HL-60 (cell line): ENCODE results near the gene MACO1.

Experiments used
- DNase-seq, 2 experiments: peaks; one replicate each; pipeline ENCODE4 v3.0.0-alpha.2; 2010 to 2020; ENCODE audit warnings: low read depth in 1 of 2, low spot score in 1 of 2
- H3K27ac ChIP-seq: fragments of 250-450 bp; sonication (Bioruptor Pico); replicated peaks from 2 replicates; pipeline ENCODE4 v1.5.1; 2020; ENCODE audit warnings: mild to moderate bottlenecking, moderate library complexity
- H3K27me3 ChIP-seq: fragments of 250-450 bp; sonication (Bioruptor Pico); 2 replicates; pipeline ENCODE4 v1.5.1; 2021; ENCODE audit warnings: mild to moderate bottlenecking, moderate library complexity; ENCODE audit not compliant: insufficient read depth, poor library complexity, severe bottlenecking
- H3K4me3 ChIP-seq: replicated peaks from 2 replicates; pipeline ENCODE4 v1.5.1; 2011; ENCODE audit warnings: mild to moderate bottlenecking, control low read depth, low read length; ENCODE audit not compliant: insufficient read depth
- CTCF ChIP-seq: IDR thresholded peaks from one replicate; pipeline ENCODE4 v1.5.1; 2011; ENCODE audit warnings: low read length, control low read depth, inconsistent platforms; ENCODE audit not compliant: insufficient read depth
- GABPA ChIP-seq: IDR thresholded peaks from 2 replicates; pipeline ENCODE4 v1.6.1; 2012; ENCODE audit warnings: low read depth
- POLR2AphosphoS5 ChIP-seq: IDR thresholded peaks from 2 replicates; pipeline ENCODE4 v1.6.1; 2012; ENCODE audit warnings: low read depth
- REST ChIP-seq: IDR thresholded peaks from 2 replicates; pipeline ENCODE4 v1.6.1; 2012; ENCODE audit warnings: low read depth; ENCODE audit not compliant: insufficient replicate concordance
- SPI1 ChIP-seq: IDR thresholded peaks from 2 replicates; pipeline ENCODE4 v1.6.1; 2012; ENCODE audit warnings: low read depth, mild to moderate bottlenecking, borderline replicate concordance

Gene MACO1

GRCh38 chr1:25524568-25525360 is 94.1 kb downstream of the MACO1 start:
- DNase-seq, result no peak
- Histone ChIP-seq H3K27me3 (no peaks in the 10 kb centered on the region), H3K27ac (no peak overlapping the region), H3K4me3 (no peak overlapping the region)
- TF ChIP-seq GABPA, result no peak
- TF ChIP-seq POLR2AphosphoS5, result no peak
- TF ChIP-seq CTCF, result no peak
- TF ChIP-seq SPI1, result no peak
- TF ChIP-seq REST, result no peak

- Histone ChIP-seq H3K27ac (no peak overlapping the region), H3K27me3 (no peaks in the 10 kb centered on the region), H3K4me3 (no peak overlapping the region)
- TF ChIP-seq POLR2AphosphoS5 (no peak), REST (no peak), GABPA (no peak), CTCF (no peak), SPI1 (no peak)
- DNase-seq, result no peak
Observed at GRCh38 chr1:25525361-25525688, 94.6 kb downstream of the MACO1 start.

GRCh38 chr1:25526753-25527152 is 96.1 kb downstream of the MACO1 start:
- H3K27me3 ChIP-seq, result no peaks in the 10 kb centered on the region
- no peak overlapping the region for H3K27ac ChIP-seq
- TF ChIP-seq CTCF (no peak), SPI1 (no peak), POLR2AphosphoS5 (no peak), GABPA (no peak), REST (no peak)
- no peak overlapping the region for H3K4me3 ChIP-seq
- DNase-seq, result no peak
